ENCODE data around the gene TYMS.
A peak's percentile ranks its signal among the peaks of the same experiment; 100 is the strongest.

The TYMS gene

GRCh38 chr18:706405-706804, 49.0 kb downstream of the TYMS start:
- H3K27ac ChIP-seq: no peak overlapping the region
- H3K4me3 ChIP-seq: no peak overlapping the region

- Histone ChIP-seq H3K4me3 (no peak overlapping the region), H3K27ac (no peak overlapping the region)
These were observed 50.6 kb downstream of the TYMS start for GRCh38 chr18:708096-708495.

DNA sequence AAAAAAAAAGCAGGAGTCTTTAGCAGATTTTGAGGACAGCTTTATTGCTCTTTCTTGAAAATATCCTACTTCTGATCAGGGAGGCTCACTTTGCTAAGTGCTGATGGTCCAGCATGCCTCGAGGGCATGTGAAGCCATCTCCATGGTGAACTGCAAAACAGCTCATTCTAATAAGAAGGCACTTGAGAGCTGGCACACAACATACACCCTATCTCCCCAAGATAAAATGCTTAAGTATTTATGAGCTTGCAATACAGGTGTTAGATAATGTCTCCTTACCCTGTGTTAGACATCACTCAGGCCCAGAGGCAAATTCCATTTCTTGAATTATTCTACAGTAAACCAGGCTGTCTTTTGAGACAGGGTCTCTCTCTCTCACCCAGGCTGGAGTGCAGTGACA, 52.3 kb downstream of the TYMS start:
- Histone ChIP-seq H3K4me3 (no peak overlapping the region), H3K27ac (peak overlapping the region in 1 of 21 experiments; percentile 3)

DNA sequence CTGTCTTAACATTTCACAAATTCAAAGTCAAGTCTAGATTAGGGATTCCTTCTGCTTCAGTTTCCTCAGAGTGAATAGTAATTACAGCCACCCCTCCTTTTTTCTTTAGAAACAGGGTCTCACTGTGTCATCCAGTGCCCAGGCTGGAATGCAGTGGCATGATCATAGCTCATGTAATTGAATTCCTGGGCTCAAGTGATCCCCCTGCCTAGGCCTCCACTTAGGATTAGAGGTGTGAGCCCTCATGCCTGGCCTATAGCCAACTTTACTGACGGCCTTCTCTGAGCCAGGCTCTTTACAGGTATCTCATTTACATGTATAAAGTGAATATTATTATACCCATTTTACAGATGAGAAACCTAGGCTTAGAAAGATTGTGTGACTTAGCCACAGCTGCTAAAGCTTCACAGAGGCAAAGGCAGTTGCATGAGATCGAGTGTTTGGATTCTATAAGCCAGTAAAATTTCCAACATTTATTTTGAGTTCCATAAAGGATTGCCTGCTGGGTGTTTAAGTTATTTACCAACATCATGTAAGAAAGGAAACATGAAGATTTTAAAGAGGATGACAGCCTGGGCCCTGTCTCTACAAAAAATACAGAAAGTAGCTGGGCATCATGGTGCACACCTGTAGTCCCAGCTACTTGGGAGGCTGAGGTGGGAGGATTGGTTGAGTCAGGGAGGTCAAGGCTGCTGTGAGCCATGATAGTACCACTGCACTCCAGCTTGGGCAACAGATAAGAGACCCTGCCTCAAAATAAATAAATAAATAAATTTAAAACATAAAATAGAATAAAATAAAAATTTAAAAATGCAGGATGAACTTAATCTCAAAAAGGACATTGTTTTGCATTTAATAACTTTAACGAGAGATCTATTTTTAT, 53.2 kb downstream of the TYMS start:
- H3K27ac ChIP-seq: peak overlapping the region in 10 of 21 experiments; percentile 71 to 90 (median 86)

GRCh38 chr18:711310-711656, 53.8 kb downstream of the TYMS start:
- H3K4me3 ChIP-seq: peak overlapping the region; percentile 56 to 77 (median 69)
- peak overlapping the region in 18 of 21 experiments; percentile 71 to 90 (median 82) for H3K27ac ChIP-seq

More for the DNA sequence above, 53.2 kb downstream of the TYMS start:
- H3K4me3 ChIP-seq: peak overlapping the region in 3 of 7 experiments; percentile 60 to 77 (median 65)

- peak overlapping the region; percentile 56 to 77 (median 69) for H3K4me3 ChIP-seq
These were observed 54.4 kb downstream of the TYMS start for GRCh38 chr18:711657-712400.

GRCh38 chr18:712401-713134, 55.1 kb downstream of the TYMS start, which contains the start of gene ENOSF1:
ENOSF1 (minus strand) TSS chr18:712630; CDS start chr18:712587, 43 bp downstream.
- Histone ChIP-seq H3K4me3 (peak within 1 kb of the TSS; percentile 56 to 77 (median 69)), H3K27ac (peak within 1 kb of the TSS; percentile 31 to 90 (median 82))

More at GRCh38 chr18:711657-712400, 54.4 kb downstream of the TYMS start:
- peak overlapping the region; percentile 31 to 90 (median 82) for H3K27ac ChIP-seq

DNA sequence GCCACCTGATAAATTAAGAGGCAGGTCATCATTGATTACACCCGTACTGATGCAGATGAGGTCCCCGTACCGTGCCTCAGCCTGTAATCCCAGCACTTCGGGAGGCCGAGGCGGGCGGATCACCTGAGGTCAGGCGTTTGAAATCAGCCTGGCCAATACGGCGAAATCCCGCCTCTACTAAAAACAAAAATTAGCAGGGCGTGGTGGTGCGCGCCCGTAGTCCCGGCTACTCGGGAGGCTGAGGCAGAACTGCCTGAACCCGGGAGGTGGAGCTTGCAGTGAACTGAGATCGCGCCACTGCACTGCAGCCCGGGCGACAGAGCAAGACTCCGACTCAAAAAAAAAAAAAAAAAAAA, 55.7 kb downstream of the TYMS start:
- peak overlapping the region; percentile 56 to 77 (median 69) for H3K4me3 ChIP-seq
- H3K27ac ChIP-seq: peak overlapping the region in 19 of 21 experiments; percentile 66 to 90 (median 82)

DNA sequence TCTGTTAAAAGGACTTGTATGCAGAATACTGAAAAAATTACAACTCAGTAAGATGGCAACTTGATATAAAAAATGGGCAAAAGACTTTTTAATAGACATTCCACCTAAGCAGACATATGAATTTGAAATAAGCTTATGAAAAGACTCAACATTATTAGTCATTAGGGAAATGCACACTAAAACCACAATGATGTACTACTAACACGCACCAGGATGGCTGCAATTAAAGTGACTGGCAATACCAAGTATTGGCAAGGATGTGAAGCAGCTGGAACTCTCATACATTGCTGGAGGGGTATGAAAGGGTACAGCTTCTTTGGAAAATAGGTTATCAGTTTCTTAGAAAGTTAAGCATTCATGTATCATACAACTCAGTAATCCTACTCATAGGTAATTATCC, 58.2 kb downstream of the TYMS start:
- Histone ChIP-seq H3K27ac (no peak overlapping the region), H3K4me3 (no peak overlapping the region)

DNA sequence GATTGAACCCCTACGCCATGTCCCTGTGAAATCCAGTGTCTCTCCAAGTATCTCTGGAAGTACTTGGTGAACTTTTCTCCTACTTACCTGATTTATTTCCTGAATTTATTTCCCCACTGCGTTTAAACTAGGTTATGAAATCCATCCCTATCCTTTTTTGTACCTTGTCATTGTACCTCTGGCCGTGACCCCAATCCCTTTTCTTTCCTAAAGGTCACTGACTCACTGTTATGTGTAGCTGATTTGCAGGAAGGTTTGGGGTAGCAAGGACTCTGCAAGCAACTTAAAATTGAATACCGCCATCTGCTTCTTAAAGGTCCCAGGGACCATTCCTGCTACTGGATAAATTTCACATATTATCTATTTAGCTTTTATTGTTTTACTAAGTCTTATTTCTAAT, 59.5 kb downstream of the TYMS start:
- Histone ChIP-seq H3K4me3 (no peak overlapping the region), H3K27ac (no peak overlapping the region)

Measured in skin epidermis (tissue), 12 donors.